ENCODE measurements around the gene BRS3.

BRS3 gene

DNA sequence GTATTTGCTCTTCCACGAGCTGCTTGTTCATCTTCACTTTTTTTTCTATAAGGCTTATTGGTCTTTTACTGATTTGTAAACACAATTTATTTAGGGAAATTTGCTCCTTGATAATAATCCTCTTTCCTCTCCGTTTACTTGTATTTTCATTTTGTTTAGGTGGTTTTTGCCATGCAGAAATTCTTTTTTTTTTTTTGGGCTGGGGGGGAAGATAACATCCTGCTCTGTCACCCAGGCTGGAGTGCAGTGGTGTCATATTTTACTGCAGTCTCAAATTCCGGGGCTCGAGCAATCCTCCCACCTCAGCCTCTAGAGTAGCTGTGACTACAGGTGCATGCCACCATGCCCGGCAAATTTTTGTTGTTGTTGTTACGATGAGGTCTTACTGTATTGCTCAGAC lies 31.6 kb upstream of the BRS3 start:
- H3K4me1 ChIP-seq = no peaks in the 10 kb centered on the region
- TF ChIP-seq, protein P1, sequence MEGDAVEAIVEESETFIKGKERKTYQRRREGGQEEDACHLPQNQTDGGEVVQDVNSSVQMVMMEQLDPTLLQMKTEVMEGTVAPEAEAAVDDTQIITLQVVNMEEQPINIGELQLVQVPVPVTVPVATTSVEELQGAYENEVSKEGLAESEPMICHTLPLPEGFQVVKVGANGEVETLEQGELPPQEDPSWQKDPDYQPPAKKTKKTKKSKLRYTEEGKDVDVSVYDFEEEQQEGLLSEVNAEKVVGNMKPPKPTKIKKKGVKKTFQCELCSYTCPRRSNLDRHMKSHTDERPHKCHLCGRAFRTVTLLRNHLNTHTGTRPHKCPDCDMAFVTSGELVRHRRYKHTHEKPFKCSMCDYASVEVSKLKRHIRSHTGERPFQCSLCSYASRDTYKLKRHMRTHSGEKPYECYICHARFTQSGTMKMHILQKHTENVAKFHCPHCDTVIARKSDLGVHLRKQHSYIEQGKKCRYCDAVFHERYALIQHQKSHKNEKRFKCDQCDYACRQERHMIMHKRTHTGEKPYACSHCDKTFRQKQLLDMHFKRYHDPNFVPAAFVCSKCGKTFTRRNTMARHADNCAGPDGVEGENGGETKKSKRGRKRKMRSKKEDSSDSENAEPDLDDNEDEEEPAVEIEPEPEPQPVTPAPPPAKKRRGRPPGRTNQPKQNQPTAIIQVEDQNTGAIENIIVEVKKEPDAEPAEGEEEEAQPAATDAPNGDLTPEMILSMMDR (IDR thresholded peaks at IDR 0.05) = no peak
- no peaks in the 10 kb centered on the region for H3K79me2 ChIP-seq

DNA sequence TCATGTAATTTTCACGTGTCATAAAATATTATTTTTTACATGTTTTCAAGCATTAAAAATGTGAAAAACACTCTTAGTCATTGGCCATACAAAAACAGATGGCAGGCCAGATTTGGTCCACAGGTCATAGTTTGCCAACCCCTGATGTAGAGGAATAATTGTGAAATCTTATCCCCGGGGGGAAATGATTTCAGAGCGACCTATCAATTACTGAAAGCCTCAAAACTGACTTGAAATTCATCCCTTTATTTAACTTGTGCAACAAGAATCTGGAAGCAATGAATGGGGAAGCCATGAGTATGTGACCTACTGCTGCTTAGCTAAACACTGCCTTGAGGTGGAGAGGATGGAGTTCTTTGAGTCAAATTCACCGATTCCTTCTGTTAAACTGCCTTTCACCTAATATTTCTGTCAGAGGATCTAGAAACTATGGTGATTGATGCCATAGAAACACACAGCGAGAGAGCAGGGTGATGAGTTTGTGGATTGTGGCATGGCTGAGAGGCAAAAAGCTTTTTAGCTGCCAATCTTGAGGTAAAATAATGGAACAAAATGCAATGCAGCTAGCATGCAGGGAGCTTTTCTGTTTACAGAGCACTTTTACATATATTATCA lies 30.3 kb upstream of the BRS3 start:
- no peaks in the 10 kb centered on the region for H3K4me1 ChIP-seq
- H3K27me3 ChIP-seq (ENCODE audit: control insufficient read depth, insufficient read depth, low read length) = no peaks in the 10 kb centered on the region
- H3K4me3 ChIP-seq (ENCODE audit: low read depth, low read length) = no peak overlapping the region

More for the DNA sequence above, 31.6 kb upstream of the BRS3 start:
- no peaks in the 10 kb centered on the region for H3K36me3 ChIP-seq (ENCODE audit: control insufficient read depth, insufficient read depth, low read length)
- no peak overlapping the region for H3K4me3 ChIP-seq (ENCODE audit: low read depth, low read length)
- no peak overlapping the region for H3K27ac ChIP-seq
- no peak overlapping the region for H3K9ac ChIP-seq
- no peak overlapping the region for H3K4me2 ChIP-seq (ENCODE audit: low read length)
- no peak overlapping the region for H2AFZ ChIP-seq
- H3K9me3 ChIP-seq (ENCODE audit: control insufficient read depth, low read length) = no peaks in the 10 kb centered on the region
- H3K27me3 ChIP-seq (ENCODE audit: control insufficient read depth, insufficient read depth, low read length) = no peaks in the 10 kb centered on the region

DNA sequence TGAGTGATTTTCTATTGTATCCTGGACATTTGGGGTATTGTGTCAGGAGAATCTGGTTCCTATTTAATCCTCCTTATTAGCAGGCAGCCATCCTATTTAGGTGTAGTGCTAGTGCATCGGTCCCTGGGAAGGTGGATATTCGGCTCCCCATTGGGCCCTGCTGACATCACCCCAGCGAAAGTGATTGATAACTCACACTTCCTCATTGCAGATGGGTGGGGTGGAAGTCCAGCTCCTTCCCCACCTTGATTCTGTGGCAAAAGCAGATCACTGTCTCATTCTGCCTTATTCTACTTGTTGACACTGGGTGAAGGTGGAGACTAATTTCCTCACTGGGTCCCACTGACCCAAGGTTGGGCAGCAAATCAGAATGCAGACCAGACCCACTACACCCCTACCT lies 23.2 kb upstream of the BRS3 start:
- no peaks in the 10 kb centered on the region for H3K36me3 ChIP-seq (ENCODE audit: control insufficient read depth, insufficient read depth, low read length)
- H3K27me3 ChIP-seq (ENCODE audit: control insufficient read depth, insufficient read depth, low read length) = no peaks in the 10 kb centered on the region
- TF ChIP-seq, protein P1 (IDR thresholded peaks at IDR 0.05) = no peak
- H3K27ac ChIP-seq = no peak overlapping the region
- no peak overlapping the region for H2AFZ ChIP-seq
- no peaks in the 10 kb centered on the region for H3K9me3 ChIP-seq (ENCODE audit: control insufficient read depth, low read length)
- H3K4me2 ChIP-seq (ENCODE audit: low read length) = no peak overlapping the region
- H3K9ac ChIP-seq = no peak overlapping the region
- no peaks in the 10 kb centered on the region for H3K4me1 ChIP-seq
- no peak overlapping the region for H3K4me3 ChIP-seq (ENCODE audit: low read depth, low read length)
- H3K79me2 ChIP-seq = no peaks in the 10 kb centered on the region

More for the DNA sequence above, 30.3 kb upstream of the BRS3 start:
- H3K9ac ChIP-seq = no peak overlapping the region
- no peaks in the 10 kb centered on the region for H3K79me2 ChIP-seq
- no peak overlapping the region for H3K27ac ChIP-seq
- TF ChIP-seq, protein P1 (IDR thresholded peaks at IDR 0.05) = no peak
- H3K36me3 ChIP-seq (ENCODE audit: control insufficient read depth, insufficient read depth, low read length) = no peaks in the 10 kb centered on the region
- no peaks in the 10 kb centered on the region for H3K9me3 ChIP-seq (ENCODE audit: control insufficient read depth, low read length)
- no peak overlapping the region for H3K4me2 ChIP-seq (ENCODE audit: low read length)
- H2AFZ ChIP-seq = no peak overlapping the region

DNA sequence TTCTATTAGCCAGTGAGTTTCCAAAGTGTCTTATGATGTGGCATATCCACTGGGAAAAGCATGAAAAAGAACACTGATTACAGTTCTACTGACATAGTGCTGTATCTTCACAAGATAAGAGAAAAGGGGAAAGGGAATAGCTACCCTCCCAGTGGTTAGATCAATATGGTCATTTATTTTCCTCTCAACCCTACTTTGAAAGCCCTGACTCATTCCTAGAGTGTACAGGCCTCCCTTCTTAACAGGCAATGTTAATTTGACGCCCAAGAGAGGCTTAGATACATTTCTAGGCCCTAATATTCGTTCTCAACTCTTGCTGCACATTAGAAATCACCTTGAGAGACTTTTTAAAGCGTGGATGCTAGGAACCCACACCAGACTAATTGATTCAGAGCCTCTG lies 20.4 kb upstream of the BRS3 start:
- Histone ChIP-seq H3K79me2 (no peaks in the 10 kb centered on the region), H3K9ac (no peak overlapping the region), H3K27ac (no peak overlapping the region), H3K9me3 (ENCODE audit: control insufficient read depth, low read length) (no peaks in the 10 kb centered on the region), H3K4me1 (no peaks in the 10 kb centered on the region), H3K4me3 (ENCODE audit: low read depth, low read length) (no peak overlapping the region), H2AFZ (no peak overlapping the region), H3K27me3 (ENCODE audit: control insufficient read depth, insufficient read depth, low read length) (peaks cover under 1% of the 10 kb centered on the region), H3K4me2 (ENCODE audit: low read length) (no peak overlapping the region), H3K36me3 (ENCODE audit: control insufficient read depth, insufficient read depth, low read length) (no peaks in the 10 kb centered on the region)
- TF ChIP-seq, protein P1 (IDR thresholded peaks at IDR 0.05) = no peak

Data from parathyroid adenoma (tissue), 2 donors.